Raji (cell line): ENCODE results near the gene SGMS1.

Source experiments
- POLR2A ChIP-seq: IDR thresholded peaks from 2 replicates; pipeline ENCODE4 v1.6.1; 2011; ENCODE audit warnings: low read depth, low read length, control low read depth; ENCODE audit not compliant: insufficient read depth

Gene SGMS1

DNA sequence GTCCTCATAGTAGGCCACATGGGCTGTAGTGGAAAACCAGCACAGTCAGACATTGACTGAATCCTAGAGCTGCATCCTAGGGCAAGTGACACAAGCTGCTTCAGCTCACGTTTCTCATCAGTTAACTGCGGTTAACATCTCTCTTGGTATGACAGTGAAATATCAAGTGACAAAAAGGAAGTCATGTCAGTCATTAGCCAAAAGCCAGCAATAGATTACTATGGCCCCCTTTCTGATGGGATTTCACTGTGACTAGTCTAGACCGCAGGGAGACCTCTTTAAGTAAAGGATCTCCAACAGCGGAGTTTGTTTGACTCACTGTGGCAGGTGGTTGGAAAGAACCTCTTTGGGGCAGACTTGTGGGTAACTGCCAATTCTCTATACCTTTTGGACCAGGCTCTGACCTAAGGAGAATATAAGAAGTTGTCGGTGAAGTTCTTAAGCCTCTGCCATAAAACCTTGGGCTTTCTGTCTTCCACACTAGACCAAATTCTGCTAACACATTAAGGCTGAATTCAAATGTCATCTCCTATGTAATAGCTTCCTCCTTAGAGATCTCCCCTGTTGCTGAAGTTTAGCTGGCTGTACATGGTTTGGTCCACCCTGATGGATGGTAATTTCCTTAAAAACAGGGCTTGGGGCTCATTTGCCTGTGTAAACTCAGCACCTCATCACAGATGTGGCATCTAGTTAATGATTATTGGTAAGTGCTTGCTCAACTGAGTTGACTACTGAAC lies 115.3 kb downstream of the SGMS1 start:
- TF ChIP-seq POLR2A, result no peak

DNA sequence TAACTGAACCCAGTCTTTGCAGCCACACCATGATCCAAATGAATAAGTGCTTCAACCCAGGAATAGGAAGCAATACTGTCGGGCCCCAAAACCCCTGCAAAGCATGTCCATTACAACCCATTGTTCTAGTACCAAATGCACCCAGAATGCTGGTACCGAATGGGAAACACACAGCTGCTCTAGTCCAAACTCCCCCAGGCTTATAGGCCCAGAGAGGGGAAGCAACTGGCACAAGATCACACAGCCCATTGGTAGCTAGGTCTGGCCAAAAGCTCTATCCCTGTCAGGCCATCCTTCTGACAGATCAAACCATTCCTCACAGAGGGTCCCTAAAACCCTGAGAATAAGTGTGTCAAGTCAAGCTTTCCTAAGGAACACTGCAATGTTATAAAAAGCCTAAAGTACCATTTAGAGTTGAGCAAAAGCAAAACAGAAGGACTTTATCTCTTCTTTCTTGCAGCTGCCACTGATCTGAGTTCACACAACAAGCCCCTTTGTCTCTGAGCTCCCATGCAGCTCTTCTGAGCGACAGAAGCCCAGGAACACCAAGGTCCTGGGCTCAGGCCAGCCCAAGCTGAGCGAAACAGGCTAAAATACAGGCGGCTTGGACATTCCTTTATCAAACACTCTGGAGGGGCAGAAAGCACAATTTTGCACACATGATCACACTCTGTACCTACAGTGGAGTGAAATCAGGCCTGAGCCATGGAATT lies 116.7 kb downstream of the SGMS1 start:
- no peak for TF ChIP-seq POLR2A

- TF ChIP-seq POLR2A, result no peak
Measured at GRCh38 chr10:50504389-50504788, 119.4 kb downstream of the SGMS1 start.

DNA sequence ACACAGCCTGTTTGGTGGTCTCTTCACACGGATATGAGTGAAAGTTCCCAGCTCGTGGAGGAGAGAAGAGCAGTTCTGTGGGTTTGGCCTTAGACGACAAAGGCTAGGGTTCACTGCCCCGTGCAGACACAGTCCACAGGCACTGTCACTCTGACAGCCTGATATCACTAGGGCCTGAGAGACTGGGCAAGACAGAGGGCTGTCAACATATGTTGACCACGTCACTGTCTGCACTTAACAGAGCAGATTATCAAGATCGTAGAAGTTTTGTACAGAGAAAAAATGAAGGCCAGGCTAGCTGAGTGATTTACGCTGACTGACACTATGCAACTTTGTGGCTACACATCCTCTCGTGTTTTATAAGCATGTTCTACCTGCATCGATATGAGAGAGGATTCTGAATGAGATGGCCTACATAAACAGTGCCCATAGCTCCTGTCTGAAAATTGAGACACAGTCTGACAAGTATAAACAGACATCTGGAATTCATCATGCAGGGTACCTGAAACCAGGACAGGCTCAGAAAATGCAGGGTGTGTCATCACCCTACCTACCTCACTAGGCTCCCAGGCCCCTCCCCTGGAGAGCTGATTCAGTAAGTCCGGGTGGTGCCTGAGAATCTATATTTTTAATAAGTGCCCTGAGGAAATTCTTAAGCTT lies 120.0 kb downstream of the SGMS1 start:
- no peak for TF ChIP-seq POLR2A

DNA sequence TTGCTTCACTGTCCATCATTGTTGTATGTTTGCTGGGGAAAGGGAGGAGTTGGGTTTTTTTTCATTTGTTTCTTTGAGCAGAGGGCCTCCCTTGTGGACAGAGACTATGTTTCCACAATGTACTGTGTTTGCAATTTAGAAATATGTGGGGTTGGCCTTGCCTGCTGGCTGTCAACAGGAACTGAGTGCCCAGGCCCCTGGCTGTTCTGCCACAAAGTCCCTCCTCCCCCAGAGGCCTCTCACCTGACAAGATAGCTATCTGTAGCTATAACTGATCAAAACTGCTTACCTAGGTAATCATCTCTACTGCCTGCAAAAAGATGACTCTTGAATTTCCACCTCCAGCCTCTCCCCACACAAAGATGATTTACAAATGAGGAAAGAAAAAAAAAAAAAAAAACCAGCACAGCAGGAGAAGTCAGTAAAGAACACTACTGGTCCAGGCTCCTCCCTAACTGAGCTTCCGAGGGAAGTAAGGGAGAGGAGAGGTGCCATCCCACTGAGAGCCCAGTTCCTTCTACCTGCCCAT lies 121.8 kb downstream of the SGMS1 start:
- TF ChIP-seq POLR2A, result no peak

GRCh38 chr10:50501478-50501877 lies 122.3 kb downstream of the SGMS1 start:
- TF ChIP-seq POLR2A, result no peak

- no peak for TF ChIP-seq POLR2A
Measured at GRCh38 chr10:50498465-50498864, 125.3 kb downstream of the SGMS1 start.

DNA sequence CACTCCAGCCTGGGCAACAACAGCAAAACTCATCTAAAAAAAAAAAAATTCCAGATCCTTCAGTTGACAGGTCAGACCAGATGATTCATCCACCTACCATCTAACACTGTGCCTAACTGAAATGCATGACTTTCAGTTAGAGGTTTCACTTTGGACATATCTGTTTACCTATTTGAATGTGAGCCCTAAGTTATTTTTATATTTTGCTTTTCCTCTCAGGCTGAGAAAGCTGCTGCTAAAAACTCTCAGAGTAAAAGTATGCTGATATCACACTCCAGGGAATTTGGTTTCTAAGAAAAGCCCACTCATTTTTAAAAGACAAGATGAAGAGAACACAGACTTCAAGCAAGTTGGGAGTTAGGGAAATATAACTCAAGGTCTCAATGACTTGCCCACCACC lies 126.0 kb downstream of the SGMS1 start:
- no peak for TF ChIP-seq POLR2A

DNA sequence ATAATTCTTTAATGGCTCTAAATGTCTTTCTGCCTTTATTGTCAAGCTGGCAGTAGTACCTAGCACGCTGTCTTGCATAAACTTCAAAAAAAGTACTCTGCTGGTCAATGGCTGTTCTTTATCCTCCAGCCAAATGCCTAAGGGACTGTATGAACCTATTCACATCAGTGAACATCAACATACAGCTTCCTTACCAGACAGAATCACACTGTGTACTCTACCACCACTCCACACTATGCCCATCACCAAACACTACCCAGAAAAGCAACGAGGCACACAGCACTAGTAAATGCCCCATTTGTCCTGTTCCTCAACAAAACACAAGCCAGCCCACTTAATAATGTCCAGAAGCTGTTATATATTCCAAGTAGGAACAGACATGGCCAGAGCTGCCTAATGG lies 127.5 kb downstream of the SGMS1 start:
- TF ChIP-seq POLR2A, result no peak

- TF ChIP-seq POLR2A, result no peak
Measured at GRCh38 chr10:50490241-50490640, 133.5 kb downstream of the SGMS1 start.

DNA sequence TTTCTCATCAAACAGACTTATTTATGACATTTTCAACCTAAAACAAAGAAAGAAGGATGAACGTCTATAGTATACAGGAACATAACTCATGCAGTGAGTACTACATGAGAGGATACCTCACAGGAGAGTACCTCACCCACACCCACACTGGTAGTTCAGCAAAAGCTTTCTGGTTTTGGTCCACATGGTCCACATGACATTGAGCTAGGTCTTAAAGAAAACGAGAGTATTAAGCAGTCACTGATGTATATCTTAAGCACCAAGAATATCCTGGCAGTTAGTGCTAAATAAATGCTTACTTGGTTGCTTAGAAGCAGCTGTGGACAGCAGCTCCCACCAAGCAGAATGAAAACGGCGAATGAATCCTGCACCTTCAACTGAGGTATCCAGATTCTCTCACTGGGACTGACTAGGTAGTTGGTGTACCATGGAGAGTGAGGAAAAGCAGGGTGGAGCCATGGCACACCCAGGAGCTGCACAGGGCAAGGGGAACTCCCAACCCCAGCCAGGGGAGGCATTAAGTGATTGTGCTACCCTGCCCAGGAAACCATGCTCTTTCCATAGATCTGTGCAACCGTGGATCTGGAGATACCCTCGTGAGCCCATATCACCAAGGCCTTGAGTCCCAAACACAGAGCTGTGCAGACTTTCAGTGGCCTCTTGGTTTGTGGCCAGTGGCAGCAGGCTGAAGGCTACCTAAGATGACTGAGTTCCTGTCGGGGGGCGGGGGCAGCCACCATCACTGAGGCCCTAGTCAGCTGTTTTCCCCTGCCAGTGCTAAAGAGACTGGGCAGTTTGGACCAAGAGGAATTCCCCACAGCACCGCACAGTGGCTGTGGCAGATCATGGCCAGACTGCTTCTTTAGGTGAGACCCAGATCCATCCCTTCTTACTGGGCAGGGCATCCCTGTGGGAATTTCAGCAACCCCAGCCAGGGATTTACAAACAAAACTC lies 143.4 kb downstream of the SGMS1 start:
- no peak for TF ChIP-seq POLR2A

DNA sequence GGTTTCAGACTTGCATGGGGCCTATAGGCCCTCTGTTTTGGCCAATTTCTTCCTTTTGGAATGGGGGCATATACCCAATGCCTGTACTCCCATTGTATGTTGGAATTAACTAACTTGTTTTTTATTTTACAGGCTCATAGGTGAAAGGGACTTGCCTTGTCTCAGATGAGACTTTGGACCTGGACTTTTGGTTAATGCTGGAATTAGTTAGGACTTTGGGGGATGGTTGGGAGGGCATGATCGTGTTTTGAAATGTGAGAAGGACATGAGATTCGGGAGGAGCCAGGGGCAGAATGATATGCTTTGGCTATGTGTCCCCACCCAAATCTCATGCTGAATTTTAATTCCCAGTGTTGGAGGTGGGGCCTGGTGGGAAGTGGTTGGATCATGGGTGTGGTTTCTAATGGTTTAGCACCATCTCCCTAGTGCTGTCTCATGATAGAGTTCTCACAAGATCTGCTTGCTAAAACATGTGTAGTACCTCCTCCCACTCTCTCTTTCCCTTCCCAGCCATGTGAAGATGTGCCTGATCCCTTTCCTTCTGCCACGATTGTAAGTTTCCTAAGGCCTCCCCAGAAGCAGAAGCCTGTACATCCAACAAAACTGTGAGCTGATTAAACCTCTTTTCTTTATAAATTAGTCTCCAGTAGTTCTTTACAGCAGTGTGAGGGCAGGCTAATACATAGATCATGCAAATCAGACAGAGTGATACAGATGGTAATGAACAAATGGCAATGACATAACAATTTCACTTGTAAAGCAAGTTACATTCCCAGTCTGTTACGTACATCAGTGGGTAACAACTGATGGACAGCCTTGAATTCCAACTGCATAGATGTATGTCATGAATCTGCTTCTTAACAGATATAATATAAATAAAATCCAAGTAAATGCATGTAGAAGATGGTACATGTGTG lies 146.2 kb downstream of the SGMS1 start:
- TF ChIP-seq POLR2A, result no peak

DNA sequence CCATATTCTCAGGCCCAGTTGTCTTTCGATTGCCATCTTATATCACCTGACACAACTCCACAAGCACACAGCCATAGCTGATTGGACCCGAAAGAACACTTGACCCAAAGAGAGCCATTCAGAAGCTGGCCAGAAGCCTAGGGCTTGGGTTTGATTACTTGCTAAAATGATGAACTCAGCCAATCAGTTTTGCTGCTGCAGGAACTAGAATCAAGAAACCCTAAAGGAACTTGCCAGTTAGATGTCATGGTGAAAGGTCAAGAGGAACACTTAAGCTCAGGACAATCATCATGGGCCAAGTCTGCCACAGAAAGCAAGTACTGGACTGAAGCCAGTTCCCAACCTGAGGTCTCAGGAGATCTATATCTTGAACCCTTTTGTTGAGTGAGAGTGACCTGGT lies 150.0 kb downstream of the SGMS1 start:
- no peak for TF ChIP-seq POLR2A

- no peak for TF ChIP-seq POLR2A
Measured at GRCh38 chr10:50472914-50473313, 150.8 kb downstream of the SGMS1 start.
